ENCODE results near the gene MYH4. TPM values are rescaled to one million over a fixed set of nuclear protein-coding genes. Genes with fewer than 3 reads are reported as not detected.

The MYH4 gene
- total RNA-seq, 2 donors from 2014 or later, result not detected

DNA sequence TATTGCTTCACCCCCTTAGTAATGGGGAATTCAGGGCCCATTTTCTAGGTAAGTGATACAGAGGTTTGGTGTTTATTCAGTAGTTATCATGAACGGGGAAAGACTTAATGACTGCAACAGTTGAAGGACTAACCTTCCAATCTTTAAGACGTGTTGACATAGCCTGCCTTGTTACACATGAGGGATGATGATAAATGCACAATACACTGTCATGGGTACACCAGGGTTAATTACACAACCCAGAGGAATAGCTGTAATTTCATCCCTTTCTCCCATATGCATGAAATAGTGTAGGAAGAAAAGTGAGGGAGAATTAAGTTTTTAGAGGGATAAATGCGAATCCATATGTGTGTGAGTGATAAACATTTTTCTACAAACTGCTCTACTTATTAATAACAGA is 10.7 kb downstream of the MYH4 start:
- H3K4me1 ChIP-seq, result no peaks in the 10 kb centered on the region
- WGBS, 2 donors, result 28 to 30% methylated on average over 3 of the region's 3 CpGs

DNA sequence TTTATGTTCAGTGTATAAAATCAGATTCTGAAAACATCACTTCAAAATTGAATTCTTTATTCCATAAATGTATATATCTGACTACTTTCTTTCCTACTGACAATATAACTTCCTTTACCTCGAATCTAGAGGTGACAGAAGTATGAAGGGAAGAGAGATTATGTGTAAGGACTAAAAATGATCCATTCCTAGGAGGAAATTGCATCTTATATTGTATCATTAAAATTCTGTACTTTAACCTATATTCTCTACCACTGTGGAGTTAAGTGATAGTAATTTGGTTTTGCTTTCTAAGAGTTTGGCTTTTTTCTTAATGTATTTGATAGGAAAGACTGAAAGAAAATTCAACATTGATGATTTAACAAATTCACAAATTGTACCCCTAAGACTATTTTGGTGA is 11.4 kb downstream of the MYH4 start:
- TF ChIP-seq POLR2A (IDR thresholded peaks at IDR 0.05), result no peak
- no peaks in the 10 kb centered on the region for H3K36me3 ChIP-seq (replicated peaks in 1 of 2; ENCODE audit: insufficient read depth in 1 of 2, low read depth in 2 of 2)
- no peaks in the 10 kb centered on the region for H3K27me3 ChIP-seq
- ATAC-seq (no peak), DNase-seq (no peak)
- no peak overlapping the region for H3K4me3 ChIP-seq
- no peaks in the 10 kb centered on the region for H3K9me3 ChIP-seq
- no peak overlapping the region for H3K27ac ChIP-seq
- no peaks in the 10 kb centered on the region for H3K4me1 ChIP-seq
- intact Hi-C loops (cut with DNase I), result no loop called here
- WGBS, 2 donors, result 13 to 20% methylated on average over 1 of the region's 1 CpG

More for the DNA sequence above, 10.7 kb downstream of the MYH4 start:
- no peaks in the 10 kb centered on the region for H3K9me3 ChIP-seq
- ATAC-seq (no peak), DNase-seq (no peak)
- TF ChIP-seq CTCF (IDR thresholded peaks at IDR 0.05) (no peak), POLR2A (IDR thresholded peaks at IDR 0.05) (no peak)
- no peak overlapping the region for H3K4me3 ChIP-seq
- intact Hi-C loops (cut with DNase I), result no loop called here
- H3K27me3 ChIP-seq, result no peaks in the 10 kb centered on the region
- no peak overlapping the region for H3K27ac ChIP-seq
- H3K36me3 ChIP-seq (replicated peaks in 1 of 2; ENCODE audit: insufficient read depth in 1 of 2, low read depth in 2 of 2), result no peaks in the 10 kb centered on the region

GRCh38 chr17:10447026-10447931 is 22.1 kb downstream of the MYH4 start:
- intact Hi-C loops (cut with DNase I), result no loop called here
- Histone ChIP-seq H3K27me3 (no peaks in the 10 kb centered on the region), H3K27ac (no peak overlapping the region), H3K4me1 (no peaks in the 10 kb centered on the region), H3K4me3 (no peak overlapping the region), H3K36me3 (replicated peaks in 1 of 2; ENCODE audit: insufficient read depth in 1 of 2, low read depth in 2 of 2) (no peaks in the 10 kb centered on the region), H3K9me3 (no peaks in the 10 kb centered on the region)
- no peak for DNase-seq
- no peak for ATAC-seq
- TF ChIP-seq POLR2A (IDR thresholded peaks at IDR 0.05) (no peak), CTCF (IDR thresholded peaks at IDR 0.05) (no peak)
- 49 to 52% methylated on average over 7 of the region's 7 CpGs for WGBS, 2 donors

GRCh38 chr17:10439816-10440215 is 29.5 kb downstream of the MYH4 start:
- no peak for DNase-seq
- 37 to 41% methylated on average over 1 of the region's 1 CpG for WGBS, 2 donors
- H3K4me3 ChIP-seq, result no peak overlapping the region
- no peak overlapping the region for H3K27ac ChIP-seq
- H3K27me3 ChIP-seq, result no peaks in the 10 kb centered on the region
- TF ChIP-seq POLR2A (IDR thresholded peaks at IDR 0.05) (no peak), CTCF (IDR thresholded peaks at IDR 0.05) (no peak)
- ATAC-seq, result no peak
- no peaks in the 10 kb centered on the region for H3K4me1 ChIP-seq
- H3K9me3 ChIP-seq, result no peaks in the 10 kb centered on the region
- no peaks in the 10 kb centered on the region for H3K36me3 ChIP-seq (replicated peaks in 1 of 2; ENCODE audit: insufficient read depth in 1 of 2, low read depth in 2 of 2)
- intact Hi-C loops (cut with DNase I), result no loop called here

DNA sequence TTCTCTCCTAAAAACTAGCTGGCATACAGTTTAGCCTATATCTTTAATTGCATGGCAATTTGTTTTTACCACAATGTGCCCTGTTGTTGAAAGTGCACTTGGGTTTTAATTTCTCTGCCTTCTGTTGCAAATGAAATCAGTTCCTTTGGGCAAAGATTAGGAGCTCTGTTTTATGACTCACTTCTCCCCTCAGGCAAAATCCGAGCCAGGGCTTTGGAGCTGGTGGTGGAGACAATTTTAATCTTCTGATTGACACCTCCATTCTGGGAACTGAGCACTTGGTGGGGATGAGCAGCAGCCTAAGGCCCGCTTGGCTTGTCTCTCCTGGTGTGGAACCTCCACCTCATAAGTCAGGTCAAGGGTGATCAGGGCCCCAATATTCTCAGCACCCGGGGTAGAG is 34.3 kb downstream of the MYH4 start:
- Histone ChIP-seq H3K27me3 (no peaks in the 10 kb centered on the region), H3K4me1 (no peaks in the 10 kb centered on the region), H3K9me3 (no peaks in the 10 kb centered on the region), H3K27ac (no peak overlapping the region), H3K4me3 (no peak overlapping the region), H3K36me3 (replicated peaks in 1 of 2; ENCODE audit: insufficient read depth in 1 of 2, low read depth in 2 of 2) (no peaks in the 10 kb centered on the region)
- no peak for TF ChIP-seq POLR2A (IDR thresholded peaks at IDR 0.05)
- TF ChIP-seq CTCF (IDR thresholded peaks at IDR 0.05), result no peak
- 55% methylated on average over 3 of the region's 3 CpGs for WGBS, 2 donors
- no peak for ATAC-seq
- intact Hi-C loops (cut with DNase I), result no loop called here
- no peak for DNase-seq

Measured in body of pancreas (tissue), 4 donors.